HG02642 (cell line): Measurements from ENCODE around the gene C6orf136.

ENCODE experiments used
- ATAC-seq: cut with Tn5 transposase; IDR thresholded peaks from one replicate; pipeline ENCODE4 v1.9.1; 2021; ENCODE audit warnings: mild to moderate bottlenecking; ENCODE audit not compliant: unreplicated experiment, poor library complexity

The C6orf136 gene

DNA sequence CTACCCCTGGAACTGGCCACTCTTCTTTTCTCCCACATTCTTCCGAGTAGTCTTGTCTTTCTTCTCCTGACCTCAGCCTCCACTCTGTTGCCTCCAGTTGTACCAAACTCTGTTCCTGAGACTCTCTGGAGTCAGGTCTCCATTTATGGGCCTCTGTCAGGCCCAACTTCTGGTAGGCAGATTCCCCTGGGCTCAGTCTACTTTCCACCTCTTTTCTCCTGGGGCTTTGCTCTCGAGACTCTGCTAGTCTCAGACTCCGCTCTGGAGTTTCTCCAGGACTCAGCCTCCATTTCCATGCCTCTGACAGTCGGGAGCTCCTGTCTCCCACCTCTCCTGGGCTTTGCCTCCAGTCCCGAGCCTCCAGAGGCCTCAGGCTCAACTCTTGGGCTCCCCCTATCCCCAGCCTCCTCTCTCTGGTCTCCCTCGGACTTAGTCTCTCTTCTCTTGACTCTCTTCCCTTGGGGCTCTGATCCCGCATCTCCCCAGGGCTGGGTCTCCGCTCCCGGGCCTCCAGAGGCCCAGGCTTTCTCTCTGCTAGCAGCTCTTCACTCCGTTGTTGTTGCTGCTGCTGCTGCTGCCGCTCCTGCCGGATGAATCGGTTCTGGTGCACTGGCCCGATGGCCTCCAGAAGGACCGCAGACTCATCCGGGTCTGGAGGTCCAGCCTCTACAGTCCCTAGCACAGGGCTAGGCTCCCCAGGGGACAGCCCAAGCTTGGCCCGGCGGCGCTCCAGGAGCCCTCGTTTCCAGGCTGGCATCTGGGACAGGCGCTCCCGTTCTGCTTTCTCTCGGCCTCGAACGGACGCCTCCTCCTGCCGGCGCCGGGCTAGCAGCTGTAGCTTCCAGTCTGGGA is 38.5 kb downstream of the C6orf136 start:
- no peak for ATAC-seq

DNA sequence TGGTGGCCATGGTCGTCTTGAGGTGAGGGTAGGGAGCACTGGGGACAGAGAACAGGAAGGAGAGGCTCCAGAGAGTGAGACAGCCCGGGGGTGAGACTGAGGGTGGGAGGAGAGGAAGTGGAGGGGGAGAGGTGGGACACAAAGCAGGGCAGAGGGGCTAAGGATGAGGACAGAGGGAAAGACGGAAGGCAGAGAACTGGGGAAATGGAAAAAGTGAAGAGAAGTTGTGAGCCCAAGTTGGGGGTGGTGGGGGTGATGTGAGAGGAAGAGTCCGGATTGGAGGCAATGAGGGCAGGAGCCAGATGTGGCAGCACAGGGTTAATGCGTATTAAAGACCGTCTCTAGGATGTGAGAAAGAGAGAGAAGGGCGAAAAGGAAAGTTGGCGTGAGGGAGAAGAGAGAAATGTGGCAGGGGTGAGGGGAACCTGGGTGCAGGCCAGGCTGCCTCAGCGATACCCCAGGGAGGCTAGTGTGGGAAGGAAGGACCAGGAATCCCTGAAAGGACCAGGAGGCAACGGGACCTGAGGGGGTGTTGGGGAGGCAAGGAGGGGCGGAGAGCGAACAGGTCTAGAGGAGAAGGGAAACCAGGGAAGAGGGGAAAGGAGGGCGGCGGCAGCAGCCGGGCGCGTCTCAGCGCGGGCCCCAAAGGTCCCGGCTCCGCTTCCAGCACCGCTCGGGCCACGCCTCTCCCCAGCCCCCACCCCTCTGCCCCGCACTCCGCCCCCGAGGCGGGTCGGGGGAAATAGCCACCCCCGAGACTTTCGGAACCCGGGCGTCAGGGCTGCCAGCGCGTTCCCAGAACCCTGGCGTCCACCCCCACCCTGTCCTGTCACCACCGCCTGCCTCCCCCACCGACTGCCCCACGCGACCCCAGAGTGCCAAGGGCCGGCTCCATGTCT is 39.3 kb downstream of the C6orf136 start, which contains the start of gene PPP1R18:
PPP1R18 (minus strand) TSS at position 637 of the 899 bp plus-strand sequence; CDS start at position 10, 627 bp downstream.
- peak; percentile 26 for ATAC-seq

DNA sequence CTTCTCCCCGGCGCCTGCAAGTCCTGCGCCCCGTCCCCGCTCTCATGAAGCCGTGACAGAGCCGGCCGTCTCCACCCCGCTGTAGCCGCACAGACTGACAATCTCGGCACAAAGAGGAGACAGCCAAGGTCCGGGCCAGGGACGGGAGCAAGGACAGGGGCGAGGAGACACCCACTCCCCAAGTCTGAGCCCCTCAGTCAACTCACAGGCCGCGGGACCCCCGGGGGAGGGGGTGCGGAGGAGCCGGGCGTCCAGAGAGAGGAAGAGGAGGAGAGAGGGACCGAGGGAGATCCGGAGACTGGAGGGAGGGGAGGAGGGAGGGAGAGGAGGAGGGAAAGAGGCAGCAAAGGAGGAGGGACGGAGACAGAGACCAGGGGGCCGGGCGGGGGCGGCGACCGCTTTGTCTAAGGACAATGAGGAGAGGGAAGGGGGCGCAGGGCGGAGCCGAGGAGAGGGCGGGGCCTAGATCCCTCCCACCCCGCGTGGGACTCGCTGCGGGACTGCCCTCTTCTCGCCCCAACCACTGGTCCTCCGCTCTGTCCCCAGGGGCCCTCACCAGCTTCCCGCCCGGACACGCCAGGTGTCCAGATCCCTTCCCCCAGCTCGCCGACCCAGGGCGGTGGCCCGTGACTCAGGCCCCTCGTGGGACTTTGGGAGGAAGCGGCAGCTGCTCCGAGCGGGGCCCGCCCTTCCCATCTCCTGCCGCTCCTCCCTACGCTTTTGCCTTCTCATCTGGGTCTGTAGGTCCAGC is 40.1 kb downstream of the C6orf136 start:
- ATAC-seq: peak; percentile 48

DNA sequence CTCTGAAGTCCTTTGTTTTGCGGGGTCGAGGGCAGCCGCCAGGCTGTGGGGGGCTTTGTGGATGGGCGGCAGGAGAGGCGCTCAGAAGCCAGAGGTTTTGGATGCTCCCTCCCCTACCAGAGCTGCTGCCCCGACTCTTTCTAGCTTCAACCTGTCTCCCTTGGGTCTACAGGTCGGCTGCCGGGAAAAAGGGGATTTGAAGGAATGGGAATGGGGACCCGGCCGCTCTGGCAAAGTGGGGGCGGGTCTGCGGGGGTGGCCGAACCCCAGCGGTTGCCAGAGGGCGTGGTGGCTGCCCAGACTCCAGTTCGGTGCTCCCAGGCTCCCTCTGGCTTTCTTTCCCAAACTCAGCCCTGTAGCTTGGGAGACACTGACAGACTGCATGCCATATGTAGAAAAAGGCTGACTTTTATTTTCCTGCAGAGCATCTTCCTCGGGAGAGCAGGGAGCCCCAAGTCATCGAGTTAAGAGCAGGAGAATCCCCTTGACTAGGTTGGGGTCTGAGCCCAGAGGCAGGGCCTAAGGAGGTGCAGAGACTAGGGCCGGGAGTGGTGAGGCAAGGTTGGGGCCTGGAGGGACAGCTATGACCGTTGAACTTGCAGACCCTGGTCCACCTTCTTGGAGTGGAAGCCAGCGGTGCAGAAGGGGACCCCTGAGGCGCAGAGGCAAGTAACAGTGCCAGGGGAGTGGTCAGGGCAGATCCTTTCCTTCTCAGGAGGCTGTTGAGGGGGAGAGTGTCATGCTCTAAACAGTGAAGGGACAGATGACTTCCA is 40.9 kb downstream of the C6orf136 start:
- ATAC-seq: no peak

DNA sequence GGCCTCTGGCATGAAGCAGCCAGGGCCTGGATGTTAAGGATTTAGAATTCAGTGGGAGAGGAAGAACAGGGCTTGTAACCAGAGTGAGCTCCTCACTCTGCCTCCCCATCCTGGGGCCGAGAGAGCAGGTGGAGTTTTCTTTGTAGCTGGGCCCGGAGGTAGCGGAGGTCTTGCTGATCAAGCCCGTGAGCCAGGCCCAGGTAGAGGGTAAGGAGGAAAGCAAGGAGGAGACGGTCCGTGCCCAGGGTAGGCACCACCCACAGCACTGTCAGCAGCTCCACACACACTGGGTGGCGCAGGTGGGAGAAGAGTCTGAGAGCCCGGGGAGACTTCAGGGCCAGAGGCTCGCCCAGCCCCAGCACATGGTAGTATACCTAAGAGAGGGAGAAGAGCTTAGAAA is 41.6 kb downstream of the C6orf136 start:
- no peak for ATAC-seq

DNA sequence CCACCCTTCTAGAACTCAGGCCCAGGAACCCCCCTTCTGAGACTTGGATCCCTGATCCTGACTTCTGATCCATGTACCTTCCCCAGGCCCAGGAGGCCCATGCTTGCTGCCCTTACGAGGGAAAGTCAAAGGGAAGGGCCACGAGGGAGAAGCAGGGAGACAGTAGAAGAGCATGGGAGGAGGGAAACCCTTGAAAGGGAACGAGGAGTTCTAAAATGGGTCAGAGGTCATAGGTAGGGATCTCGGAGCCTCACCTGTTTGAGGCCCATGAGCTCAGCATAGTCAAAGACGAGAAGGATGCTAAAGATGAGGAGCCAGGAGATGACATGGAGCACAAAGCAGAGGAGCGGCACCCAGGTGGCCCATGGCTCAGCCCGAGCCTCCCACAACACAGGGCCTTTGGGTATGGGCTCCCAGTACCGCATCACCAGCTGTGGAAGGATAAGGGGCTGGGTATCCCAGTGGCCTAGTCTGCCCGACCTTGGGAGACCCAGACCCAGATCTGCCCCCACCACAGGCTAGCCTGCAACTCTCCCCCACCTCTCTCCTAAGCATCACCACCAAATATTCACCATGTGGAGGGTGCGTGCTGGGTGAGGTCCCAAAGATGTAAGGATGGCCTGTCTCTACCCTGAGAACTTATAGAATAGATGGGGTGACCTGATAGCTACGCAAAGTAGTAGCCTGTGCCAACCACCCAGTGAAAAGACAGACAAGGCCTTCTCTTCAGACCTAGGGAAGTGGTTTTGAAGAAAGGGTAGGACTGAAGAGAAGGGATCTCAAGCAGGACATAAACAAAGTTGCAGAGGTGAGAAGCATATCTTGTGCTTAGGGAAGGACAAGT is 42.3 kb downstream of the C6orf136 start:
- no peak for ATAC-seq

DNA sequence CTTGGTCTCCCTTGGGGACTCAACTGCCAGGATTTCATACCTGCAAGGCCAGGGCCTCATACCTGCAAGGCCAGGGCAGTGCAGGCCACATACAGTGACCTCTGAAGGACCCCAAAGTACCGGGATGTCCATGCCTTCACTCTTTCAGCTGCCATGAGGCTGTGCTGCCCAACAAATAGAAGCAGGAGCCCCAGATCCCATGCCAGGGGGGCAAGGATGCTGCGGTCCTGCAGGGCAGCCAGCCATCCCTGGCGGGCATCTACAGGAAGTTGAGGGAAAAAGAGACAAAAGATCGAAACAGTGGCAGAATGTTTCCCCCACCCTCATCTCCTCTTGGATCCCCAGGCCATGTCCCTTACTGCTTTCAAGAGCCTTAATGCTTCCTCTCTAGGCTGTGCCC is 43.1 kb downstream of the C6orf136 start:
- no peak for ATAC-seq

DNA sequence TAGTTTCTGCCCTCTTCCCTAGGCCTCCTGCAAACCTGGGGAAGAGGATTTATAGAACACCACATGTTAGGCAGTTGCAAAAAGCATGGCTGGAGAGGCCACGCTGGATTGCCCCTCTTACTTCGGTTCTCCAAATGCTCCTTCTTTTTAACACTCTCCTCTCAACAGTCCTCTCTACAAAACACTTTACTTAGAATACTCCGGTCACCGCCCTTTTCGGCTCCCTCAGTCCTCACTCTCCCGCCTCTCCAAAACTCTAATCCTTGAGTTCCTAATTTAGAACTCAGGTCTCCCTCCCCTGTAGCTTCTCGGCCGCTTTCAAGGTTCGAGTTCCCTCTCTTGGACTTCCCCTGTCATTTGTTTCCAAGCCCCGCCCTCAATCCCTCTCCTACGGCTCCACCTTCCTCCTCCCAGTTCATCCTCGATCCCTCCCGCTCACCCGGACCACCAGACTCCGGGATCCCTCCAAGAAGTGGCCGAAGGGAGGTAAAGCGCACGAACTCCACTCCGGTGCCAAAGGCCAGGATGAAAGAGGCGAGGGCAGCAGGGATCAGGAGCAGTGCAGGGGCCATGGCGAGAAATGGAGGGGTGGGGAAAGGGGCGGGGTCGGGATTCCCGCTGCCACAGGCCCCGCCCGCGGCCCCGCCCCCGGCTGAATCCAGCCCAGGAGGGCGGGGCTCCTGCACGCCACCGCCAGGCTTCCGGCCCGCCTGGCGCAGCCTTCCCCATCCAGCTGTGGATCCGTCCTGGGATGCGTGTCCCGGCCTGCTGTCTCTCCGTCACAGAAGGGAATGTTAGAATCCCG is 43.7 kb downstream of the C6orf136 start, which contains the start of gene NRM:
NRM (minus strand) TSS at position 582 of the 805 bp plus-strand sequence; CDS start at position 572, 10 bp downstream.
- peak; percentile 35 for ATAC-seq

DNA sequence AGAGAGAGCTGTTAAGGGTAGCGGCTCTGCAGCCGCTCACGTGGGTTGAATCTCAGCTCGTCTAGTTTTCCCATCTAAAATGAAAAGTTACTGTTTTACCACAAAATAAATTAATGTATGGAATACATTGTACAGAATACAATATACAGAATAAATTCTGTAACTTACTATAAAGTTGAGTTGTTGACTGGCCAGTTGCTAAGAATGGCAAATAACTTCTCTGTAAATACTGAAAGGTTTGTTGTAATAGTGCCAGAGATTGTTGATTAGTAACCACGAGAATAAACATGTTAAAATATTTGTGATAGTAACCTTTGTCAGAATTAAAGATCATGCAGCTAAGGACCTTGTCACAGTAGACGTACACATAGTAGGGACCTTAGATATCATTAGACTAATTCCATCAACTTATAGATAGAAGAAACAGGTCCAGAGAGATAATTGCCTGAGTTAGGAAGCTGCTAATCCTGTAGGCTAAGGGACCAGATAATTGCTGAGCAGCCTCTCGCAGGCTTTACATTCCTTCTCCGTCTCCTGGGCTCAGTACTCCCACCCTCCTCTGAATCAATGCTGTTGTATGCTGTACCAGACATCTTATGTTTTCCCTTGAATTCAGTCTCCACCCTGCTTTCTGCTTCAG is 44.4 kb downstream of the C6orf136 start:
- no peak for ATAC-seq

DNA sequence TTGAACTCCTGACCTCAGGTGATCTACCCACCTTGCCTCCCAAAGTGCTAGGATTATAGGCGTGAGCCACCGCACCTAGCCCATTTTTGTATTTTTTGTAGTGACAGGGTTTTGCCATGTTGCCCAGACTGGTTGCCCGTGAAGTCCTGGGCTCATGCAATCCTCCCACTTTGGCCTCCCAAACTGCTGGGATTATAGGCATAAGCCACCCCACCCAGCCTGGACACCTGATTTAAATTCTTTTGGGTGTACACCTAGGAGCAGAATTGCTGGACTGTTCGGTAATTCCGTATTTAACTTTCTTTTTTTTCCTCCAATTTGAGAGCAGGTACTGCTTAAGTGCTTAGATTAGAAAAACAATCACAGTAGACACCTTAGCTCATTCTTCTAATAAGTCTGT is 49.5 kb downstream of the C6orf136 start:
- ATAC-seq: no peak

DNA sequence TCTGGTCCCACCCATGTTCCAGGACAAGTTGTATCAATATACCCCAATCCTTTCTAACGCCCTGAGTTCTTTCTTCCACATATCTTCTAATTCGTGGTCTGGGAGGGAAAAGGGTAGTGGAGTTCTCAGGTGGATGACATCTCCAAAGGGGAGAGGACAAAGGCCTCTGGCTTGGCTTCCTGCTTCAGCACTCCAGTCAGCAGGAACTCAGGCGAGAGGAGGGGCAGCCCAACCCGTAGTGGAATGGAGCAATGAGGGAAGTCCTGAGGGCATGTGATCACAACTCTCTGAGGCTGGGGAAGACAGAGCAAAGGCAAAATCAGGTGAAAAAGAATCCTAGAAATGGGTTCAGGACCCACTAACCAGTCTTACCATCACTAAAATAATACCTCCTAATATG is 53.4 kb downstream of the C6orf136 start:
- ATAC-seq: no peak
